ENCODE measurements around the gene PCK2. TPM values are rescaled to one million over a fixed set of nuclear protein-coding genes. Genes with fewer than 3 reads are reported as not detected.

PCK2 gene
- total RNA-seq, 1 donor from 2014 or later = 126 TPM

GRCh38 chr14:24064091-24064795, 29.9 kb upstream of the PCK2 start:
- Mint-ChIP-seq H3K9me3 (ENCODE audit: low read depth) (no peaks in the 10 kb centered on the region), H3K4me1 (ENCODE audit: low read depth) (no peaks in the 10 kb centered on the region), H3K27me3 (ENCODE audit: low read depth) (peaks cover 14% of the 10 kb centered on the region), H3K4me3 (ENCODE audit: unreplicated experiment) (no peak overlapping the region), H3K27ac (ENCODE audit: unreplicated experiment) (no peak overlapping the region), H3K36me3 (ENCODE audit: low read depth) (no peaks in the 10 kb centered on the region)
- TF ChIP-seq CTCF (IDR thresholded peaks at IDR 0.05) = no peak
- DNase-seq (ENCODE audit: low spot score) = no peak

GRCh38 chr14:24064856-24065255, 29.3 kb upstream of the PCK2 start:
- no peaks in the 10 kb centered on the region for H3K36me3 Mint-ChIP-seq (ENCODE audit: low read depth)
- no peak overlapping the region for H3K27ac Mint-ChIP-seq (ENCODE audit: unreplicated experiment)
- DNase-seq (ENCODE audit: low spot score) = no peak
- H3K4me1 Mint-ChIP-seq (ENCODE audit: low read depth) = no peaks in the 10 kb centered on the region
- no peak for TF ChIP-seq CTCF (IDR thresholded peaks at IDR 0.05)
- H3K27me3 Mint-ChIP-seq (ENCODE audit: low read depth) = peaks cover 18% of the 10 kb centered on the region
- no peak overlapping the region for H3K4me3 Mint-ChIP-seq (ENCODE audit: unreplicated experiment)
- no peaks in the 10 kb centered on the region for H3K9me3 Mint-ChIP-seq (ENCODE audit: low read depth)

- no peak for DNase-seq (ENCODE audit: low spot score)
- Mint-ChIP-seq H3K4me3 (ENCODE audit: unreplicated experiment) (no peak overlapping the region), H3K36me3 (ENCODE audit: low read depth) (no peaks in the 10 kb centered on the region), H3K9me3 (ENCODE audit: low read depth) (no peaks in the 10 kb centered on the region), H3K4me1 (ENCODE audit: low read depth) (no peaks in the 10 kb centered on the region), H3K27me3 (ENCODE audit: low read depth) (peaks cover 24% of the 10 kb centered on the region), H3K27ac (ENCODE audit: unreplicated experiment) (no peak overlapping the region)
- TF ChIP-seq CTCF (IDR thresholded peaks at IDR 0.05) = no peak
Observed at GRCh38 chr14:24065408-24065807, 28.7 kb upstream of the PCK2 start.

GRCh38 chr14:24066496-24067132, 27.5 kb upstream of the PCK2 start:
- Mint-ChIP-seq H3K4me3 (ENCODE audit: unreplicated experiment) (no peak overlapping the region), H3K9me3 (ENCODE audit: low read depth) (no peaks in the 10 kb centered on the region), H3K27me3 (ENCODE audit: low read depth) (peaks cover 27% of the 10 kb centered on the region), H3K27ac (ENCODE audit: unreplicated experiment) (no peak overlapping the region), H3K36me3 (ENCODE audit: low read depth) (no peaks in the 10 kb centered on the region), H3K4me1 (ENCODE audit: low read depth) (no peaks in the 10 kb centered on the region)
- TF ChIP-seq CTCF (IDR thresholded peaks at IDR 0.05) = no peak
- no peak for DNase-seq (ENCODE audit: low spot score)

- no peak for TF ChIP-seq CTCF (IDR thresholded peaks at IDR 0.05)
- no peak overlapping the region for H3K27ac Mint-ChIP-seq (ENCODE audit: unreplicated experiment)
- DNase-seq (ENCODE audit: low spot score) = peak; percentile 56
- no peaks in the 10 kb centered on the region for H3K4me1 Mint-ChIP-seq (ENCODE audit: low read depth)
- H3K9me3 Mint-ChIP-seq (ENCODE audit: low read depth) = no peaks in the 10 kb centered on the region
- peaks cover 27% of the 10 kb centered on the region for H3K27me3 Mint-ChIP-seq (ENCODE audit: low read depth)
- H3K36me3 Mint-ChIP-seq (ENCODE audit: low read depth) = no peaks in the 10 kb centered on the region
- H3K4me3 Mint-ChIP-seq (ENCODE audit: unreplicated experiment) = no peak overlapping the region
Observed at GRCh38 chr14:24067133-24068082, 26.7 kb upstream of the PCK2 start.

Measured in chondrocyte (in vitro differentiated cells).